MM.1S (cell line): ENCODE results near the gene MIGA2.

ENCODE experiments used
- DNase-seq: peaks from one replicate; pipeline ENCODE4 v3.0.0-alpha.2; 2015
- H2AFZ ChIP-seq: fragments of 300-600 bp; sonication (generic); 2 replicates; pipeline ENCODE4 v1.6.0; 2016; ENCODE audit warnings: antibody characterized with exemption, low read length
- H3F3A ChIP-seq: fragments of 300-600 bp; sonication (generic); 2 replicates; pipeline ENCODE4 v1.6.1; 2016; ENCODE audit warnings: mild to moderate bottlenecking, antibody characterized with exemption, low read length, moderate library complexity, mixed read lengths; ENCODE audit not compliant: insufficient read depth
- H3K27ac ChIP-seq: fragments of 300-600 bp; sonication (generic); 2 replicates; pipeline ENCODE4 v1.5.1; 2016; ENCODE audit warnings: mild to moderate bottlenecking, low read length
- H3K27me3 ChIP-seq: fragments of 300-600 bp; sonication (generic); replicated peaks from 2 replicates; pipeline ENCODE4 v1.6.0; 2016; ENCODE audit warnings: low read length; ENCODE audit not compliant: insufficient read depth
- H3K36me3 ChIP-seq: fragments of 300-600 bp; sonication (generic); replicated peaks from 2 replicates; pipeline ENCODE4 v1.6.1; 2016; ENCODE audit warnings: mild to moderate bottlenecking, low read length, mixed read lengths; ENCODE audit not compliant: insufficient read depth
- H3K4me1 ChIP-seq: fragments of 300-600 bp; sonication (generic); 2 replicates; pipeline ENCODE4 v1.6.1; 2016; ENCODE audit warnings: low read length, mixed read lengths
- H3K4me2 ChIP-seq: fragments of 300-600 bp; sonication (generic); 2 replicates; pipeline ENCODE4 v1.6.0; 2016; ENCODE audit warnings: low read depth, low read length
- H3K4me3 ChIP-seq: fragments of 300-600 bp; sonication (generic); 2 replicates; pipeline ENCODE4 v1.5.1; 2016; ENCODE audit warnings: low read length, mixed read lengths
- H3K79me2 ChIP-seq: fragments of 300-600 bp; sonication (generic); 2 replicates; pipeline ENCODE4 v1.6.1; 2016; ENCODE audit warnings: mixed run types, low read length, mixed read lengths
- H3K9ac ChIP-seq: fragments of 300-600 bp; sonication (generic); 2 replicates; pipeline ENCODE4 v1.6.1; 2016; ENCODE audit warnings: low read length, mixed read lengths
- H3K9me2 ChIP-seq: fragments of 300-600 bp; sonication (generic); replicated peaks from 2 replicates; pipeline ENCODE4 v1.6.1; 2016; ENCODE audit warnings: mild to moderate bottlenecking, low read length, mixed read lengths; ENCODE audit not compliant: insufficient read depth
- H3K9me3 ChIP-seq: fragments of 300-600 bp; sonication (generic); replicated peaks from 2 replicates; pipeline ENCODE4 v1.6.1; 2016; ENCODE audit warnings: mild to moderate bottlenecking, low read length, mixed read lengths; ENCODE audit not compliant: insufficient read depth
- H4K20me1 ChIP-seq: fragments of 300-600 bp; sonication (generic); 2 replicates; pipeline ENCODE4 v1.6.1; 2016; ENCODE audit warnings: mild to moderate bottlenecking, low read length, moderate library complexity, mixed read lengths; ENCODE audit not compliant: insufficient read depth
- CTCF ChIP-seq: fragments of 300-600 bp; sonication (generic); IDR thresholded peaks from 2 replicates; pipeline ENCODE4 v1.5.1; 2016; ENCODE audit warnings: antibody characterized with exemption, low read length, mixed read lengths
- EZH2 ChIP-seq: fragments of 300-600 bp; sonication (generic); optimal IDR thresholded peaks from 2 replicates; pipeline ENCODE3; 2017; ENCODE audit warnings: low read depth, mild to moderate bottlenecking, antibody characterized with exemption, low read length, mixed read lengths
- EZH2phosphoT487 ChIP-seq: fragments of 300-600 bp; sonication (generic); IDR thresholded peaks from 2 replicates; pipeline ENCODE4 v1.6.1; 2018; ENCODE audit warnings: antibody characterized with exemption, low read length

MIGA2 gene

GRCh38 chr9:129093602-129094386 lies 57.4 kb downstream of the MIGA2 start:
- Histone ChIP-seq H3K9ac (no peak overlapping the region), H3K27ac (no peak overlapping the region), H3K4me3 (no peak overlapping the region), H3K79me2 (no peaks in the 10 kb centered on the region), H2AFZ (no peak overlapping the region), H3K27me3 (no peaks in the 10 kb centered on the region), H3K9me3 (no peaks in the 10 kb centered on the region), H3K4me2 (no peak overlapping the region), H3F3A (no peaks in the 10 kb centered on the region), H3K4me1 (no peaks in the 10 kb centered on the region), H3K36me3 (no peaks in the 10 kb centered on the region), H4K20me1 (no peaks in the 10 kb centered on the region), H3K9me2 (no peaks in the 10 kb centered on the region)
- no peak for DNase-seq
- TF ChIP-seq CTCF (no peak), EZH2phosphoT487 (no peak), EZH2 (no peak)

- Histone ChIP-seq H3K9me2 (no peaks in the 10 kb centered on the region), H3K4me3 (no peak overlapping the region), H3K9ac (no peak overlapping the region), H4K20me1 (no peaks in the 10 kb centered on the region), H2AFZ (no peak overlapping the region), H3K79me2 (no peaks in the 10 kb centered on the region), H3K27me3 (no peaks in the 10 kb centered on the region), H3K36me3 (no peaks in the 10 kb centered on the region), H3F3A (no peaks in the 10 kb centered on the region), H3K9me3 (no peaks in the 10 kb centered on the region), H3K27ac (no peak overlapping the region), H3K4me1 (no peaks in the 10 kb centered on the region), H3K4me2 (no peak overlapping the region)
- no peak for DNase-seq
- TF ChIP-seq EZH2 (no peak), CTCF (no peak), EZH2phosphoT487 (no peak)
Measured at GRCh38 chr9:129094387-129095169, 58.2 kb downstream of the MIGA2 start.

DNA sequence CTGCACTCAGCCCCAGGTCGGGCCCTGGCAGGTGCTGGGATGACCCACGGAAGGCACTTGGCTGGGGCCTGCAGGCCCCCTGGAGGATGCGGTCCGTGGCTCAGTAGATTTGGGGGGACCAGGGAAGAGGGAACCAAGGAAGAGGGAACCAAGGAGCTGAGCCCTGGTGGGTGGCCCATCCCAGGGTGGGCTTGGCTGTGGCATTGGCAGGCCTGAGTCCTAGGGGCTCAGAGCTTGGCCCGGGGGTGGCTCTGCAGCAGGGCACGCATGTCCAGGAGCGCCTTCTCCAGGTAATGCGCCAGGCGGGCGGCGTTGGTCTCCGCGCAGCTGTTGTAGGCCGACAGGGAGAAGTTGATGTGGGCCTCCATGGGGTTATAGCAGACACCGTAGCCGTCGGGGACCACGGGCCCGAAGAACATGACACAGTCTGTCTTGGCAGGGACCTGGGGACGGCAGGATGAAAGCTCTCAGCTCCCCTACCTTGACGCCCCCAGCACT lies 58.8 kb downstream of the MIGA2 start:
- Histone ChIP-seq H3K79me2 (no peaks in the 10 kb centered on the region), H3K36me3 (no peaks in the 10 kb centered on the region), H3K4me3 (no peak overlapping the region), H3K9ac (no peak overlapping the region), H3K4me1 (no peaks in the 10 kb centered on the region), H3F3A (no peaks in the 10 kb centered on the region), H2AFZ (no peak overlapping the region), H3K27me3 (no peaks in the 10 kb centered on the region), H3K9me2 (no peaks in the 10 kb centered on the region), H3K9me3 (no peaks in the 10 kb centered on the region), H3K4me2 (no peak overlapping the region), H3K27ac (no peak overlapping the region), H4K20me1 (no peaks in the 10 kb centered on the region)
- no peak for DNase-seq
- TF ChIP-seq EZH2phosphoT487 (no peak), EZH2 (no peak), CTCF (no peak)
